Endothelial cell of umbilical vein (primary cell): ENCODE results near the gene TNFRSF8. TPM values are rescaled to one million over a fixed set of nuclear protein-coding genes. Genes with fewer than 3 reads are reported as not detected.

ENCODE experiments used
- BruUV-seq: library from RNA; stranded (reverse); fragments of 400-500 nt; replicated peaks from 2 replicates; lab custom pipeline; 2021; lab: Mats Ljungman, UMichigan
- CTCF ChIA-PET: fragments of 300-600, 350-600 bp; sonication (Branson Sonifier 250); formaldehyde crosslinking; loops from one replicate; lab custom pipeline; 2021; ENCODE audit warnings: antibody characterized with exemption, inconsistent platforms; lab: Charles Lee
- POLR2A ChIA-PET: fragments of 300-600, 350-600 bp; sonication (Branson Sonifier 250); formaldehyde crosslinking; loops from one replicate; lab custom pipeline; 2021; ENCODE audit warnings: antibody characterized with exemption, inconsistent platforms; lab: Charles Lee
- DNase-seq: peaks from one replicate; pipeline ENCODE4 v3.0.0-alpha.2; 2011; ENCODE audit warnings: low read depth, low spot score
- FAIRE-seq: peaks from 2 replicates; lab custom pipeline; 2011; peaks lifted over from hg19 to GRCh38; lab: Jason Lieb, UNC
- H2AFZ ChIP-seq: 2 replicates; pipeline ENCODE4 v1.6.0; 2012; ENCODE audit warnings: low read depth, low read length, control low read depth, inconsistent platforms
- H3K27ac ChIP-seq: 2 replicates; pipeline ENCODE4 v1.5.1; 2011; ENCODE audit warnings: low read depth, mild to moderate bottlenecking, control low read depth, low read length, moderate library complexity; ENCODE audit not compliant: insufficient read depth
- H3K27me3 ChIP-seq, 2 experiments: 2 replicates each; pipeline versions ENCODE4 v1.6.0 to v1.6.1; 2011; ENCODE audit warnings: low read length in 2 of 2, mixed read lengths in 1 of 2; ENCODE audit not compliant: control insufficient read depth in 2 of 2, insufficient read depth in 2 of 2
- H3K36me3 ChIP-seq, 2 experiments: 2 replicates in 1 of 2; 3 replicates in 1 of 2; pipeline ENCODE4 v1.5.1; 2011; ENCODE audit warnings: low read length in 2 of 2, mild to moderate bottlenecking in 1 of 2, moderate library complexity in 1 of 2; ENCODE audit not compliant: control insufficient read depth in 2 of 2, insufficient read depth in 2 of 2; ENCODE audit errors: extremely low read depth in 1 of 2
- H3K4me1 ChIP-seq: 3 replicates; pipeline ENCODE4 v1.5.1; 2011; ENCODE audit warnings: mild to moderate bottlenecking, low read length; ENCODE audit not compliant: control insufficient read depth, insufficient read depth; ENCODE audit errors: extremely low read depth
- H3K4me2 ChIP-seq: 2 replicates; pipeline ENCODE4 v1.6.1; 2011; ENCODE audit warnings: low read length, control low read depth, mixed read lengths; ENCODE audit not compliant: insufficient read depth
- H3K4me3 ChIP-seq, 3 experiments: fragments of 200-600 bp in 1 of 3; sonication (generic), shearing (Covaris generic) in 1 of 3; replicated peaks in 1 of 3; 2 replicates each; pipeline ENCODE4 v1.5.1; 2011 to 2016; ENCODE audit warnings: control low read depth in 3 of 3, low read length in 3 of 3, mild to moderate bottlenecking in 2 of 3, inconsistent platforms in 1 of 3, low read depth in 1 of 3, moderate library complexity in 1 of 3; ENCODE audit not compliant: insufficient read depth in 1 of 3
- H3K79me2 ChIP-seq: 2 replicates; pipeline ENCODE4 v1.6.0; 2012; ENCODE audit warnings: low read length, inconsistent platforms; ENCODE audit not compliant: control insufficient read depth, insufficient read depth
- H3K9ac ChIP-seq: replicated peaks from 2 replicates; pipeline ENCODE3; 2011; ENCODE audit warnings: low read length, control low read depth; ENCODE audit not compliant: insufficient read depth; ENCODE audit errors: extremely low read depth
- H3K9me1 ChIP-seq: replicated peaks from 3 replicates; pipeline ENCODE4 v1.6.0; 2011; ENCODE audit warnings: mild to moderate bottlenecking, low read length; ENCODE audit not compliant: control insufficient read depth, insufficient read depth; ENCODE audit errors: extremely low read depth
- H3K9me3 ChIP-seq: replicated peaks from 2 replicates; pipeline ENCODE4 v1.5.1; 2012; ENCODE audit warnings: low read length, inconsistent platforms; ENCODE audit not compliant: control insufficient read depth, insufficient read depth
- H4K20me1 ChIP-seq: replicated peaks from 2 replicates; pipeline ENCODE3; 2011; ENCODE audit warnings: mild to moderate bottlenecking, low read length; ENCODE audit not compliant: control insufficient read depth, insufficient read depth; ENCODE audit errors: extremely low read depth
- EZH2 ChIP-seq: IDR thresholded peaks from 2 replicates; pipeline ENCODE4 v1.6.1; 2012; ENCODE audit warnings: borderline replicate concordance, low read depth, mild to moderate bottlenecking, moderate library complexity, low read length, inconsistent platforms; ENCODE audit not compliant: severe bottlenecking
- FOS ChIP-seq: IDR thresholded peaks from 2 replicates; pipeline ENCODE4 v1.6.1; 2011; ENCODE audit warnings: mild to moderate bottlenecking, low read length, moderate library complexity, borderline replicate concordance; ENCODE audit not compliant: insufficient read depth
- GATA2 ChIP-seq: IDR thresholded peaks from 2 replicates; pipeline ENCODE4 v1.7.0; 2011; ENCODE audit warnings: low read depth, mild to moderate bottlenecking, moderate library complexity, mixed read lengths, low read length; ENCODE audit not compliant: insufficient read length, insufficient read depth
- POLR2A ChIP-seq: IDR thresholded peaks from 2 replicates; pipeline ENCODE4 v1.6.1; 2012; ENCODE audit warnings: low read depth, mild to moderate bottlenecking, control low read depth, low read length
- dilution Hi-C: fragments of 300-500 bp; cut with MboI; formaldehyde crosslinking; loops from one replicate; pipeline ENCODE4 v1.15.0; 2019; ENCODE audit warnings: low sequenced_read_pairs; ENCODE audit not compliant: extremely low pct_ligation_motif_present
- intact Hi-C: fragments of 100-400 bp; cut with micrococcal nuclease; formaldehyde crosslinking; loops from one replicate; pipeline ENCODE4 v1.10.0; 2022
- polyA plus RNA-seq, 4 experiments: library from polyadenylated mRNA; depleted of rRNA in 3 of 4; stranded (reverse) in 3 of 4; unstranded in 1 of 4; fragments of >200 nt; gene quantifications; 2 replicates each; pipeline versions ENCODE4 v1.2.1 to v1.2.3, GENCODE V29; 2011 to 2012; ENCODE audit warnings: missing spikeins in 1 of 4
- total RNA-seq: library from RNA; stranded (reverse); gene quantifications from 2 replicates; pipeline ENCODE4 v1.2.3, GENCODE V29; 2021
- TF ChIP-seq, protein P1 (sequence below), 2 donors: IDR thresholded peaks; 1 replicate in 1 of 2; 2 replicates in 1 of 2; pipeline ENCODE4 v1.5.1; 2011; ENCODE audit warnings: low read length in 2 of 2, mild to moderate bottlenecking in 2 of 2, moderate library complexity in 2 of 2, control low read depth in 1 of 2, inconsistent platforms in 1 of 2, low read depth in 1 of 2; ENCODE audit not compliant: insufficient read depth in 1 of 2; ENCODE audit errors: extremely low read depth in 1 of 2
- TF ChIP-seq, protein P2 (sequence below): IDR thresholded peaks from 2 replicates; pipeline ENCODE4 v1.6.1; 2011; ENCODE audit not compliant: insufficient read depth, insufficient read length

TNFRSF8 gene
- total and polyA plus RNA-seq, 2 donors (not counting 3 experiments of a cell fraction or from before 2014, with no cell fraction given): 0.47 TPM; not detected in 1

DNA sequence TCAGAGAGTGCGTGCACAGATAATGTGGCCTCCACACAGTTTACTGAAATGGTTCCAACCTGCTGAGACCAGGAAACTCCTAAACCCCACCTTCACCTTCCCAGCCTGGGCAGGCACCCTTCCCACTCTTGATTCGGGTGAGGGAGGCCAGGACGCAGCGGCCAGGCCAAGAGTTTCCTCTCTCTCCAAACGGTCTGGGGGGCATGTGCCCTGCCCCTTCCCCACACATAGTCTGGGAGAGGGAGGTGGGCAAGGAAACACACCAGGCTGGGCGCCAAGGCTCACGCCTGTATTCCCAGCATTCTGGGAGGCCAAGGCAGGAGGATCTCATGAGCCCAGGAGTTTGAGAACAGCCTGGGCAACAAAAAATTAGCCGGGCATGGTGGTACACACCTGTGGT lies 9.6 kb downstream of the TNFRSF8 start:
- no peaks in the 10 kb centered on the region for H3K36me3 ChIP-seq
- dilution Hi-C loops (no loop called here), intact Hi-C loops (no loop called here)
- ChIA-PET POLR2A (no interaction called here), CTCF (no interaction called here)
- H2AFZ ChIP-seq: no peak overlapping the region
- H3K9me1 ChIP-seq: no peaks in the 10 kb centered on the region
- H3K79me2 ChIP-seq: no peaks in the 10 kb centered on the region
- no peak overlapping the region for H3K4me2 ChIP-seq
- no peaks in the 10 kb centered on the region for H3K9me3 ChIP-seq
- no peaks in the 10 kb centered on the region for H3K4me1 ChIP-seq
- no peak for FAIRE-seq
- TF ChIP-seq GATA2 (no peak), POLR2A (no peak), EZH2 (no peak), FOS (no peak)
- TF ChIP-seq, protein P1, sequence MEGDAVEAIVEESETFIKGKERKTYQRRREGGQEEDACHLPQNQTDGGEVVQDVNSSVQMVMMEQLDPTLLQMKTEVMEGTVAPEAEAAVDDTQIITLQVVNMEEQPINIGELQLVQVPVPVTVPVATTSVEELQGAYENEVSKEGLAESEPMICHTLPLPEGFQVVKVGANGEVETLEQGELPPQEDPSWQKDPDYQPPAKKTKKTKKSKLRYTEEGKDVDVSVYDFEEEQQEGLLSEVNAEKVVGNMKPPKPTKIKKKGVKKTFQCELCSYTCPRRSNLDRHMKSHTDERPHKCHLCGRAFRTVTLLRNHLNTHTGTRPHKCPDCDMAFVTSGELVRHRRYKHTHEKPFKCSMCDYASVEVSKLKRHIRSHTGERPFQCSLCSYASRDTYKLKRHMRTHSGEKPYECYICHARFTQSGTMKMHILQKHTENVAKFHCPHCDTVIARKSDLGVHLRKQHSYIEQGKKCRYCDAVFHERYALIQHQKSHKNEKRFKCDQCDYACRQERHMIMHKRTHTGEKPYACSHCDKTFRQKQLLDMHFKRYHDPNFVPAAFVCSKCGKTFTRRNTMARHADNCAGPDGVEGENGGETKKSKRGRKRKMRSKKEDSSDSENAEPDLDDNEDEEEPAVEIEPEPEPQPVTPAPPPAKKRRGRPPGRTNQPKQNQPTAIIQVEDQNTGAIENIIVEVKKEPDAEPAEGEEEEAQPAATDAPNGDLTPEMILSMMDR (IDR thresholded peaks at IDR 0.05; ENCODE audit: extremely low read depth in 1 of 2, insufficient read depth in 1 of 2, low read depth in 1 of 2, low read length in 2 of 2): no peak
- TF ChIP-seq, protein P2, sequence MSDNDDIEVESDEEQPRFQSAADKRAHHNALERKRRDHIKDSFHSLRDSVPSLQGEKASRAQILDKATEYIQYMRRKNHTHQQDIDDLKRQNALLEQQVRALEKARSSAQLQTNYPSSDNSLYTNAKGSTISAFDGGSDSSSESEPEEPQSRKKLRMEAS: no peak
- no peak overlapping the region for H3K4me3 ChIP-seq
- no peak overlapping the region for H3K9ac ChIP-seq
- no peak overlapping the region for H3K27ac ChIP-seq
- DNase-seq: no peak
- BruUV-seq: no TSS peak
- peaks cover 0 to 7% of the 10 kb centered on the region in 2 experiments for H3K27me3 ChIP-seq
- H4K20me1 ChIP-seq: no peaks in the 10 kb centered on the region
